ENCODE results near the gene TYSND1. TPM values are rescaled to one million over a fixed set of nuclear protein-coding genes. Genes with fewer than 3 reads are reported as not detected.

The TYSND1 gene
- total RNA-seq, 1 donor from 2014 or later, result 17.5 TPM

DNA sequence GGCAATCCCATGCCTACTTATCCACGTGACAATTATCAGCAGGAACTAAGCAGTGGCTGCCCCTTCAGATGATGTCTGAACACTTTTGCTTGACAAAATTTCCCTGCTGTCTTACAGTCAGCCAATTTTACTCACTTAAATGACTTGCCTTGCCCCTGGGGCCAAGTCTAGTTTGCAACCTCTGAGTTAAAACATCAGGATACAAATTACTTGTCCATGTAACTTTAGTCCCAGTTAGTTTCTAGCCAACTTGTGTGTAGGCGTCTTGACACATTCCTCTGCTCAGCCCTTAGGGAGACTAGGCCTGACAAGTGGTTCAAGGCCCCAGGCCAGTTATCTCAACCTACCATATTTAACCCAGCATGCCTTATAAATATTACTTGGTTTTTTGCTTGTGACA lies 11.6 kb upstream of the TYSND1 start:
- H3K4me1 Mint-ChIP-seq (ENCODE audit: unreplicated experiment), result peaks cover 18% of the 10 kb centered on the region
- H3K27me3 Mint-ChIP-seq, result no peaks in the 10 kb centered on the region
- no peak overlapping the region for H3K4me3 Mint-ChIP-seq
- H3K27ac Mint-ChIP-seq, result no peak overlapping the region
- TF ChIP-seq, protein P1, sequence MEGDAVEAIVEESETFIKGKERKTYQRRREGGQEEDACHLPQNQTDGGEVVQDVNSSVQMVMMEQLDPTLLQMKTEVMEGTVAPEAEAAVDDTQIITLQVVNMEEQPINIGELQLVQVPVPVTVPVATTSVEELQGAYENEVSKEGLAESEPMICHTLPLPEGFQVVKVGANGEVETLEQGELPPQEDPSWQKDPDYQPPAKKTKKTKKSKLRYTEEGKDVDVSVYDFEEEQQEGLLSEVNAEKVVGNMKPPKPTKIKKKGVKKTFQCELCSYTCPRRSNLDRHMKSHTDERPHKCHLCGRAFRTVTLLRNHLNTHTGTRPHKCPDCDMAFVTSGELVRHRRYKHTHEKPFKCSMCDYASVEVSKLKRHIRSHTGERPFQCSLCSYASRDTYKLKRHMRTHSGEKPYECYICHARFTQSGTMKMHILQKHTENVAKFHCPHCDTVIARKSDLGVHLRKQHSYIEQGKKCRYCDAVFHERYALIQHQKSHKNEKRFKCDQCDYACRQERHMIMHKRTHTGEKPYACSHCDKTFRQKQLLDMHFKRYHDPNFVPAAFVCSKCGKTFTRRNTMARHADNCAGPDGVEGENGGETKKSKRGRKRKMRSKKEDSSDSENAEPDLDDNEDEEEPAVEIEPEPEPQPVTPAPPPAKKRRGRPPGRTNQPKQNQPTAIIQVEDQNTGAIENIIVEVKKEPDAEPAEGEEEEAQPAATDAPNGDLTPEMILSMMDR (conservative IDR thresholded peaks at IDR 0.05), result no peak
- no peak for DNase-seq (ENCODE audit: extremely low spot score, unreplicated experiment)
- no peaks in the 10 kb centered on the region for H3K9me3 Mint-ChIP-seq
- H3K36me3 Mint-ChIP-seq, result peaks cover 27% of the 10 kb centered on the region

DNA sequence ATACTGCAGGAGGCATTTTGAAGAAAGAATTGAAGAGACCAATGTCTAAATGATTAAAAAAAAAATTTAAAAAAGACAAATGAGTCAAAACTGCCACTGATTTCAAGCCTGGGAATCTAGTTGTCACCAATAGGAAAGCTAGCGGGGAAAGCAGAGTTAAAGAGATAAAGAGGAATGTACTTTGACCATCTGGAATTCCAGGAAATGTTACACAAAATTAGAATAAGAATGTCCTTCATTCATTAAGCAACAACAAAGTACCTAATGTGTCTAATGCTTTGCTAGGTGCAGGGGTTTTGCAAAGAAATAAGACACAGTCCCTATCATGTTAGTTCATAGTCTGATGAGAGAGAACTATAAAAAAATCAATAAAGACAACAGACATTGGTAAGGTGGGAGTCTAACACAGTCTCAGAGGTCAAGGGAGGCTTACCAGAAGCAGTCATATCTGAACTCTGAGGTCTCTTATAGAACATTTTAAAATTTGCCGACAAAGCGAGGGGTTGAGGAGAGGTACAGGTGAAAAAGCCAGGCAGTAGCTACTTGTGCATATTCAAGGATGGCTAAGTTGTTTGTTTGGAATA lies 8.8 kb upstream of the TYSND1 start:
- no peaks in the 10 kb centered on the region for H3K9me3 Mint-ChIP-seq
- no peak overlapping the region for H3K4me3 Mint-ChIP-seq
- H3K4me1 Mint-ChIP-seq (ENCODE audit: unreplicated experiment), result no peaks in the 10 kb centered on the region
- TF ChIP-seq, protein P1 (conservative IDR thresholded peaks at IDR 0.05), result no peak
- no peaks in the 10 kb centered on the region for H3K27me3 Mint-ChIP-seq
- DNase-seq (ENCODE audit: extremely low spot score, unreplicated experiment), result no peak
- no peak overlapping the region for H3K27ac Mint-ChIP-seq
- H3K36me3 Mint-ChIP-seq, result peaks cover 27% of the 10 kb centered on the region

DNA sequence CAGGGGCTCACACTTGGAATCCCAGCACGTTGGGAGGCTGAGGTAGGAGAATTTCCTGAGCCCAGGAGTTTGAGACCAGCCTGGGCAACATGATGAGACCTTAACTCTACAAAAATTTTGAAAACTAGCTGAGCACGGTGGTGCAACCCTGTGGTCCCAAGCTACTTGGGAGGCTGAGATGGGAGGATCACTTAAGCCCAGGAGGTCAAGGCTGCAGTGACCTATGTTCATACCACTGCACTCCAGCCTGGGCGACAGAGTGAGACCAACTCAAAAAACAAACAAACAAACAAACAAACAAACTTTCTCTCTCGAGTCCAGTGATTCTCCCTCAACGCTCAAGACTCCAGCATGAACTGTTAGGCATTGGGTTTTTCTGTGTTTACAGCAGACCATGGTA lies 2.0 kb upstream of the TYSND1 start:
- Mint-ChIP-seq H3K36me3 (peaks cover 9% of the 10 kb centered on the region), H3K4me3 (no peak overlapping the region), H3K27ac (peak overlapping the region; percentile 36), H3K4me1 (ENCODE audit: unreplicated experiment) (peaks cover 5% of the 10 kb centered on the region), H3K9me3 (no peaks in the 10 kb centered on the region), H3K27me3 (no peaks in the 10 kb centered on the region)
- DNase-seq (ENCODE audit: extremely low spot score, unreplicated experiment), result no peak
- TF ChIP-seq, protein P1 (conservative IDR thresholded peaks at IDR 0.05), result no peak

DNA sequence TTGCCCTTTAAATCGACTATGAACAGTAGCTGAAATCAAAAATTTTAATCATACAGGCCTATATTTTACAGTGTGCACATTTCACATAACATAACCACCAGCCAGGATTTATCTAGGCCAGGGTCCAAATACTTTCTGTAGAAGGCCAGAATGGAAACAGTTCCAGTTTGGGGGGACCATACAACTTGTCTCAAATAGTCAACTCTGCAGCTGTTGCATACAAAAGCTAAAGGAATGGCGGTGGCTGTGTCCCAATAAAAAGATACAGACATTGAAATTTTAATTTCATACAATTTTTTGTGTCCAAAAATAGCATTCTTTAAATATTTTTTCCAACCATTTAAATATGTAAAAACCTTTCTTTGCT lies 742 bp upstream of the TYSND1 start:
- Mint-ChIP-seq H3K27ac (peak overlapping the region; percentile 98), H3K4me3 (peak overlapping the region; percentile 88), H3K36me3 (peaks cover 8% of the 10 kb centered on the region), H3K9me3 (no peaks in the 10 kb centered on the region), H3K27me3 (no peaks in the 10 kb centered on the region), H3K4me1 (ENCODE audit: unreplicated experiment) (peaks cover 11% of the 10 kb centered on the region)
- no peak for DNase-seq (ENCODE audit: extremely low spot score, unreplicated experiment)
- TF ChIP-seq, protein P1 (conservative IDR thresholded peaks at IDR 0.05), result peak; percentile 35

DNA sequence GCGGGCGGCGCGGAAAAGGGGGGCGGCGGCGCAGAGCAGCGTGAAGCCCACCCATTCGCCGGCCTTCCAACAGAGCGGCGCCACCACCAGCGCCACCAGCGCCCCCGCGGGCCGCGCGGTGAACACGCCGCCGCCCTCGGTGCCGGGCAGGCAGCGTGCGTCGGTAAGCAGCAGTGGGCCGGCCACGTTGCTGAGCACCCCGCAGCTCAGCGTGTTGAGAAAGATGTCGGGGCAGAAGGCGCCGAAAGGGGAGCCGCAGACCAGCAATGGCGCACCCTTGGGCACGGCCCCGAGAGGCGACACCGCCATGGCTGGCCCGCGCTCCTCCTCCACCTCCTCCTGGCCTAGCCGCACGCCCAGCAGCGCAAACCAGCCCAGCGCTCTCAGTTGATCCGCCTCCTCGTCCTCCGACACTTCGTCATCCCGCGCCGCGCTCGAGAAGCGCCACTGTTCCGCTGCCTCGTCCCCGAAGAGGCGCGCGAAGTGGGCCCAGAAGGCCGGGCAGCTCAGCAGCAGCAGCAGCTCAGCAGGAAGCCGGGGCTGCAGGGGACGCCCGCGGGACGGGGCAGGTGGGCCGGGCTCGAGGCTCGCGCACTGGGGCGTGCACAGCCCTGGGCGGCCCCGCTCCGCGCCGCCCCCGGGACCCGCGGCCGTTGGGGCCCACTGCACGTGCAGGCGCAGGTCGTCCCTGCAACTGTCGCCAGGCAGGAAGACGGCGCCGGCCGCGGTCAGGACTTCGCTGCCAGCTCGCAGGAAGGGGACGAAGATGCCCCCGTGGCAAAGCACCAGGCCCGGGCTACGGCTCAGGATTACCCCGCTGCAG lies 623 bp downstream of the TYSND1 start:
- H3K36me3 Mint-ChIP-seq, result peaks cover 7% of the 10 kb centered on the region
- peak overlapping the region; percentile 98 for H3K27ac Mint-ChIP-seq
- H3K27me3 Mint-ChIP-seq, result no peaks in the 10 kb centered on the region
- TF ChIP-seq, protein P1 (conservative IDR thresholded peaks at IDR 0.05), result peak; percentile 77
- peaks cover 14% of the 10 kb centered on the region for H3K4me1 Mint-ChIP-seq (ENCODE audit: unreplicated experiment)
- DNase-seq (ENCODE audit: extremely low spot score, unreplicated experiment), result no peak
- H3K9me3 Mint-ChIP-seq, result no peaks in the 10 kb centered on the region
- H3K4me3 Mint-ChIP-seq, result peak overlapping the region; percentile 90
